IMR-90 (cell line): ENCODE data around the gene FCHSD2. TPM values are rescaled to one million over a fixed set of nuclear protein-coding genes. Genes with fewer than 3 reads are reported as not detected.

Experiments
- ATAC-seq: fragments of 200-7000 bp; cut with Tn5 transposase; 2 replicates; pipeline ENCODE4 v1.9.1; 2020; ENCODE audit warnings: low read depth, mild to moderate bottlenecking, moderate library complexity
- BruUV-seq: library from RNA; stranded (reverse); fragments of 400-500 nt; replicated peaks from 2 replicates; lab custom pipeline; 2021; lab: Mats Ljungman, UMichigan
- CTCF ChIA-PET: fragments of 300-600 bp; formaldehyde crosslinking; extraction: SDS; loops from one replicate; lab custom pipeline; 2021; ENCODE audit warnings: antibody characterized with exemption; lab: Yijun Ruan, JAX
- POLR2A ChIA-PET: fragments of 300-600 bp; sonication (Branson Sonifier 250); formaldehyde crosslinking; loops from one replicate; lab custom pipeline; 2022; ENCODE audit warnings: antibody characterized with exemption; ENCODE audit not compliant: unreplicated experiment; lab: Charles Lee
- DNase-seq: peaks from one replicate; pipeline ENCODE4 v3.0.0; 2013
- H2AFZ ChIP-seq: replicated peaks from 2 replicates; pipeline ENCODE3; 2013; ENCODE audit warnings: low read length, mild to moderate bottlenecking; ENCODE audit not compliant: poor library complexity
- H2AK5ac ChIP-seq: 2 replicates; pipeline ENCODE4 v1.6.1; 2013; ENCODE audit warnings: low read depth, low read length, inconsistent platforms
- H2AK9ac ChIP-seq: replicated peaks from 2 replicates; pipeline ENCODE3; 2013; ENCODE audit warnings: mild to moderate bottlenecking, low read depth, low read length, moderate library complexity; ENCODE audit not compliant: poor library complexity
- H2BK120ac ChIP-seq: 2 replicates; pipeline ENCODE4 v1.6.1; 2013; ENCODE audit warnings: low read depth, low read length, inconsistent platforms
- H2BK15ac ChIP-seq: 3 replicates; pipeline ENCODE4 v1.6.1; 2013; ENCODE audit warnings: low read depth, low read length, inconsistent platforms
- H2BK20ac ChIP-seq: 2 replicates; pipeline ENCODE4 v1.6.1; 2013; ENCODE audit warnings: low read depth, mild to moderate bottlenecking, inconsistent platforms, low read length, moderate library complexity
- H2BK5ac ChIP-seq: 2 replicates; pipeline ENCODE4 v1.6.1; 2013; ENCODE audit warnings: mild to moderate bottlenecking, low read depth, low read length, inconsistent platforms; ENCODE audit not compliant: poor library complexity, severe bottlenecking
- H3K14ac ChIP-seq: replicated peaks from 2 replicates; pipeline ENCODE4 v1.6.1; 2013; ENCODE audit warnings: low read depth, low read length, inconsistent platforms
- H3K18ac ChIP-seq: 2 replicates; pipeline ENCODE4 v1.6.1; 2013; ENCODE audit warnings: low read depth, low read length, control low read depth
- H3K23ac ChIP-seq: 2 replicates; pipeline ENCODE4 v1.6.1; 2013; ENCODE audit warnings: low read depth, low read length, inconsistent platforms
- H3K27ac ChIP-seq: 2 replicates; pipeline ENCODE4 v1.5.1; 2013; ENCODE audit warnings: mild to moderate bottlenecking, control low read depth, low read length; ENCODE audit not compliant: insufficient read depth
- H3K27me3 ChIP-seq: 2 replicates; pipeline ENCODE4 v1.6.1; 2013; ENCODE audit warnings: low read length; ENCODE audit not compliant: control insufficient read depth, insufficient read depth
- H3K36me3 ChIP-seq: 2 replicates; pipeline ENCODE4 v1.6.1; 2013; ENCODE audit warnings: low read length, mixed read lengths; ENCODE audit not compliant: control insufficient read depth, insufficient read depth
- H3K4ac ChIP-seq: 2 replicates; pipeline ENCODE4 v1.6.1; 2013; ENCODE audit warnings: low read depth, low read length, inconsistent platforms
- H3K4me1 ChIP-seq: 2 replicates; pipeline ENCODE4 v1.6.1; 2013; ENCODE audit warnings: low read length, mixed read lengths; ENCODE audit not compliant: control insufficient read depth, insufficient read depth
- H3K4me2 ChIP-seq: 2 replicates; pipeline ENCODE4 v1.6.1; 2013; ENCODE audit warnings: low read depth, mild to moderate bottlenecking, control low read depth, low read length, moderate library complexity
- H3K4me3 ChIP-seq: 2 replicates; pipeline ENCODE4 v1.5.1; 2013; ENCODE audit warnings: low read depth, mild to moderate bottlenecking, control low read depth, low read length, moderate library complexity; ENCODE audit not compliant: insufficient read depth
- H3K56ac ChIP-seq: 2 replicates; pipeline ENCODE4 v1.6.1; 2013; ENCODE audit warnings: low read length, inconsistent platforms; ENCODE audit not compliant: insufficient read depth; ENCODE audit errors: extremely low read depth
- H3K79me1 ChIP-seq, 2 experiments: 2 replicates each; pipeline ENCODE4 v1.6.1; 2013; ENCODE audit warnings: low read length in 2 of 2, inconsistent platforms in 1 of 2, low read depth in 1 of 2
- H3K9ac ChIP-seq: 2 replicates; pipeline ENCODE4 v1.6.1; 2013; ENCODE audit warnings: low read depth, low read length, control low read depth
- H3K9me1 ChIP-seq: 2 replicates; pipeline ENCODE4 v1.6.1; 2013; ENCODE audit warnings: low read length, inconsistent platforms; ENCODE audit not compliant: insufficient read depth
- H3K9me3 ChIP-seq: 2 replicates; pipeline ENCODE4 v1.6.1; 2013; ENCODE audit warnings: low read length; ENCODE audit not compliant: control insufficient read depth, insufficient read depth
- H4K20me1 ChIP-seq: 2 replicates; pipeline ENCODE4 v1.6.1; 2013; ENCODE audit warnings: low read length, inconsistent platforms; ENCODE audit not compliant: insufficient read depth
- H4K5ac ChIP-seq: 2 replicates; pipeline ENCODE4 v1.6.1; 2013; ENCODE audit warnings: mild to moderate bottlenecking, low read depth, low read length, control low read depth
- H4K8ac ChIP-seq, 2 experiments: 2 replicates each; pipeline ENCODE4 v1.6.1; 2013; ENCODE audit warnings: low read depth in 2 of 2, low read length in 2 of 2, control low read depth in 1 of 2, inconsistent platforms in 1 of 2
- H4K91ac ChIP-seq: 2 replicates; pipeline ENCODE4 v1.6.1; 2013; ENCODE audit warnings: low read depth, low read length, inconsistent platforms; ENCODE audit not compliant: insufficient read depth
- BHLHE40 ChIP-seq: fragments of 150-350 bp; IDR thresholded peaks from 2 replicates; pipeline ENCODE4 v1.6.1; 2016; ENCODE audit warnings: mild to moderate bottlenecking, low read depth, low read length
- CEBPB ChIP-seq: IDR thresholded peaks from 2 replicates; pipeline ENCODE4 v1.6.1; 2012; ENCODE audit warnings: low read depth, low read length, improper control_type of control experiment
- CHD1 ChIP-seq: IDR thresholded peaks from 2 replicates; pipeline ENCODE4 v1.6.1; 2012; ENCODE audit warnings: low read depth, low read length, improper control_type of control experiment
- FOS ChIP-seq: fragments of 150-350 bp; IDR thresholded peaks from 2 replicates; pipeline ENCODE4 v1.6.1; 2016; ENCODE audit warnings: low read depth, low read length
- MAZ ChIP-seq: IDR thresholded peaks from 2 replicates; pipeline ENCODE4 v1.6.1; 2012; ENCODE audit warnings: low read depth, mild to moderate bottlenecking, low read length, improper control_type of control experiment, moderate library complexity, borderline replicate concordance
- MXI1 ChIP-seq: IDR thresholded peaks from 2 replicates; pipeline ENCODE4 v1.6.1; 2012; ENCODE audit warnings: low read depth, mild to moderate bottlenecking, low read length, moderate library complexity, borderline replicate concordance
- NFE2L2 ChIP-seq: fragments of 150-350 bp; IDR thresholded peaks from 2 replicates; pipeline ENCODE4 v1.6.1; 2016; ENCODE audit warnings: low read depth, mild to moderate bottlenecking, low read length
- RAD21 ChIP-seq: IDR thresholded peaks from 2 replicates; pipeline ENCODE4 v1.6.1; 2012; ENCODE audit warnings: low read length, improper control_type of control experiment
- RCOR1 ChIP-seq: IDR thresholded peaks from 2 replicates; pipeline ENCODE4 v1.6.1; 2012; ENCODE audit warnings: mild to moderate bottlenecking, low read length, improper control_type of control experiment; ENCODE audit not compliant: insufficient replicate concordance
- RFX5 ChIP-seq: IDR thresholded peaks from 2 replicates; pipeline ENCODE4 v1.8.0; 2012; ENCODE audit warnings: low read depth, mild to moderate bottlenecking, low read length, moderate library complexity
- SMC3 ChIP-seq: fragments of 150-350 bp; IDR thresholded peaks from 2 replicates; pipeline ENCODE4 v1.6.1; 2016; ENCODE audit warnings: low read depth, mild to moderate bottlenecking, antibody characterized with exemption, low read length, moderate library complexity
- WGBS, 2 experiments: methylation state at CpG; one replicate each; pipeline versions ENCODE4 v1.1.5 to v1.1.7; 2013; ENCODE audit warnings: missing lambda C conversion rate in 2 of 2; ENCODE audit not compliant: insufficient read length in 1 of 2; ENCODE audit errors: extremely low coverage in 2 of 2; 5-methylcytosine and 5-hydroxymethylcytosine counted together
- dilution Hi-C: fragments of 300-500 bp; cut with HindIII; formaldehyde crosslinking; loops from one replicate; pipeline ENCODE4 v1.14.3; 2018; ENCODE audit warnings: low sequenced_read_pairs; ENCODE audit not compliant: unreplicated experiment
- in situ Hi-C: fragments of 300-500 bp; cut with MboI; formaldehyde crosslinking; loops from 3 replicates; pipeline ENCODE4 v1.14.3; 2019; ENCODE audit warnings: low sequenced_read_pairs, inconsistent platforms, mixed read lengths
- intact Hi-C: fragments of 100-400 bp; cut with micrococcal nuclease; formaldehyde crosslinking; loops from 2 replicates; pipeline ENCODE4 v1.10.0; 2022
- polyA plus RNA-seq, 3 experiments: library from polyadenylated mRNA; depleted of rRNA; stranded (reverse); fragments of >200 nt; gene quantifications; 2 replicates each; pipeline ENCODE4 v1.2.3, GENCODE V29; 2012; ENCODE audit warnings: low replicate concordance in 1 of 3
- total RNA-seq: library from RNA; depleted of rRNA; stranded (reverse); fragments of >200 nt; gene quantifications from 2 replicates; pipeline ENCODE4 v1.2.3, GENCODE V29; 2012
- TF ChIP-seq, protein P1 (sequence below): fragments of 150-350 bp; IDR thresholded peaks from 2 replicates; pipeline ENCODE4 v1.6.1; 2017; ENCODE audit warnings: mild to moderate bottlenecking, antibody characterized with exemption, low read length, low read depth
- TF ChIP-seq, protein P2 (sequence below): fragments of 150-350 bp; IDR thresholded peaks from 2 replicates; pipeline ENCODE4 v1.6.1; 2016; ENCODE audit warnings: low read depth, mild to moderate bottlenecking, low read length, moderate library complexity, borderline replicate concordance
- TF ChIP-seq, protein P3 (sequence below): conservative IDR thresholded peaks from 2 replicates; pipeline ENCODE4 v1.5.1; 2012; ENCODE audit warnings: mild to moderate bottlenecking, low read depth, low read length, improper control_type of control experiment

Gene FCHSD2
- total and polyA plus RNA-seq, 2 of the 4 experiments (the other 2 are of a cell fraction), result 5.9 to 18.7 TPM

DNA sequence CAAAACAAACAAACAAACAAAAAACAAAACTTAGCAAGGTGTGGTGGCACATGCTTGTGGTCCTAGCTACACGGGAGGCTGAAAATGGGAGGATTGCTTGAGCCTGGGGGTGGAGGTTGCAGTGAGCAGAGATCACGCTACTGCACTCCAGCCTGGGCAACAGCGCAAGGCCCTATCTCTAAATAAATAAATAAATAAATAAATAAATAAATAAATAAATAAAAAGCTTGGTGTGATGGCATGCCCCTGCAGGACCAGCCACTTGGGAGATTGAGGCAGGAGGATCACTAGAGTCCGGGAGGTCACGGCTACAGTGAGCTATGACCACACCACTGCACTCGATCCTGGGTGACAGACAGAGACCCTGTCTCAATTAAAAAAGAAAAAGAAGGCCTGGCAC, 339.3 kb downstream of the FCHSD2 start:
- 57% methylated on average over 2 of the region's 6 CpGs; no CpG with 5 or more reads in 1 of the 2 experiments for WGBS, 2 experiments
- Histone ChIP-seq H3K56ac (no peak overlapping the region), H3K27ac (no peak overlapping the region), H4K5ac (no peak overlapping the region), H3K4me2 (no peak overlapping the region), H4K20me1 (no peaks in the 10 kb centered on the region), H2BK20ac (no peak overlapping the region), H3K4me3 (no peak overlapping the region), H3K4ac (no peak overlapping the region), H3K27me3 (no peaks in the 10 kb centered on the region), H2BK15ac (no peak overlapping the region), H3K9me3 (no peaks in the 10 kb centered on the region), H2AK5ac (no peak overlapping the region), H3K23ac (no peak overlapping the region), H2BK120ac (no peak overlapping the region), H2AFZ (no peak overlapping the region), H4K8ac (no peak overlapping the region), H3K79me1 (0 out of 4 replicates have a peak, but pooled peaks cover 0 to 3% of the 10 kb centered on the region in 2 experiments), H3K14ac (no peak overlapping the region), H3K18ac (no peak overlapping the region), H3K36me3 (no peaks in the 10 kb centered on the region), H2AK9ac (no peak overlapping the region), H4K91ac (no peak overlapping the region), H3K4me1 (peaks cover 6% of the 10 kb centered on the region; the same call in 1 of the 2 replicates), H3K9ac (no peak overlapping the region), H3K9me1 (0 out of 2 replicates have a peak, but pooled peaks cover 3% of the 10 kb centered on the region), H2BK5ac (no peak overlapping the region)
- in situ Hi-C loops (no loop called here), dilution Hi-C loops (no loop called here), intact Hi-C loops (no loop called here)
- BruUV-seq, result no TSS peak
- POLR2A ChIA-PET, result no interaction called here
- CTCF ChIA-PET, result no interaction called here
- TF ChIP-seq RAD21 (no peak), RFX5 (no peak), SMC3 (no peak), NFE2L2 (no peak), FOS (no peak), MAZ (no peak), RCOR1 (no peak), CHD1 (no peak), MXI1 (no peak), CEBPB (no peak), BHLHE40 (no peak)
- TF ChIP-seq, protein P1, sequence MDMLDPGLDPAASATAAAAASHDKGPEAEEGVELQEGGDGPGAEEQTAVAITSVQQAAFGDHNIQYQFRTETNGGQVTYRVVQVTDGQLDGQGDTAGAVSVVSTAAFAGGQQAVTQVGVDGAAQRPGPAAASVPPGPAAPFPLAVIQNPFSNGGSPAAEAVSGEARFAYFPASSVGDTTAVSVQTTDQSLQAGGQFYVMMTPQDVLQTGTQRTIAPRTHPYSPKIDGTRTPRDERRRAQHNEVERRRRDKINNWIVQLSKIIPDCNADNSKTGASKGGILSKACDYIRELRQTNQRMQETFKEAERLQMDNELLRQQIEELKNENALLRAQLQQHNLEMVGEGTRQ, result no peak
- TF ChIP-seq, protein P2, sequence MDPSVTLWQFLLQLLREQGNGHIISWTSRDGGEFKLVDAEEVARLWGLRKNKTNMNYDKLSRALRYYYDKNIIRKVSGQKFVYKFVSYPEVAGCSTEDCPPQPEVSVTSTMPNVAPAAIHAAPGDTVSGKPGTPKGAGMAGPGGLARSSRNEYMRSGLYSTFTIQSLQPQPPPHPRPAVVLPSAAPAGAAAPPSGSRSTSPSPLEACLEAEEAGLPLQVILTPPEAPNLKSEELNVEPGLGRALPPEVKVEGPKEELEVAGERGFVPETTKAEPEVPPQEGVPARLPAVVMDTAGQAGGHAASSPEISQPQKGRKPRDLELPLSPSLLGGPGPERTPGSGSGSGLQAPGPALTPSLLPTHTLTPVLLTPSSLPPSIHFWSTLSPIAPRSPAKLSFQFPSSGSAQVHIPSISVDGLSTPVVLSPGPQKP, result no peak
- TF ChIP-seq, protein P3, sequence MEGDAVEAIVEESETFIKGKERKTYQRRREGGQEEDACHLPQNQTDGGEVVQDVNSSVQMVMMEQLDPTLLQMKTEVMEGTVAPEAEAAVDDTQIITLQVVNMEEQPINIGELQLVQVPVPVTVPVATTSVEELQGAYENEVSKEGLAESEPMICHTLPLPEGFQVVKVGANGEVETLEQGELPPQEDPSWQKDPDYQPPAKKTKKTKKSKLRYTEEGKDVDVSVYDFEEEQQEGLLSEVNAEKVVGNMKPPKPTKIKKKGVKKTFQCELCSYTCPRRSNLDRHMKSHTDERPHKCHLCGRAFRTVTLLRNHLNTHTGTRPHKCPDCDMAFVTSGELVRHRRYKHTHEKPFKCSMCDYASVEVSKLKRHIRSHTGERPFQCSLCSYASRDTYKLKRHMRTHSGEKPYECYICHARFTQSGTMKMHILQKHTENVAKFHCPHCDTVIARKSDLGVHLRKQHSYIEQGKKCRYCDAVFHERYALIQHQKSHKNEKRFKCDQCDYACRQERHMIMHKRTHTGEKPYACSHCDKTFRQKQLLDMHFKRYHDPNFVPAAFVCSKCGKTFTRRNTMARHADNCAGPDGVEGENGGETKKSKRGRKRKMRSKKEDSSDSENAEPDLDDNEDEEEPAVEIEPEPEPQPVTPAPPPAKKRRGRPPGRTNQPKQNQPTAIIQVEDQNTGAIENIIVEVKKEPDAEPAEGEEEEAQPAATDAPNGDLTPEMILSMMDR, result no peak
- DNase-seq (no peak), ATAC-seq (no peak)
